ENCODE measurements around the gene KLK15. TPM values are rescaled to one million over a fixed set of nuclear protein-coding genes. Genes with fewer than 3 reads are reported as not detected.

Gene KLK15
- total and polyA plus RNA-seq, 2 of the 8 experiments (the other 6 are each of a cell fraction or from before 2014, with no cell fraction given): not detected

DNA sequence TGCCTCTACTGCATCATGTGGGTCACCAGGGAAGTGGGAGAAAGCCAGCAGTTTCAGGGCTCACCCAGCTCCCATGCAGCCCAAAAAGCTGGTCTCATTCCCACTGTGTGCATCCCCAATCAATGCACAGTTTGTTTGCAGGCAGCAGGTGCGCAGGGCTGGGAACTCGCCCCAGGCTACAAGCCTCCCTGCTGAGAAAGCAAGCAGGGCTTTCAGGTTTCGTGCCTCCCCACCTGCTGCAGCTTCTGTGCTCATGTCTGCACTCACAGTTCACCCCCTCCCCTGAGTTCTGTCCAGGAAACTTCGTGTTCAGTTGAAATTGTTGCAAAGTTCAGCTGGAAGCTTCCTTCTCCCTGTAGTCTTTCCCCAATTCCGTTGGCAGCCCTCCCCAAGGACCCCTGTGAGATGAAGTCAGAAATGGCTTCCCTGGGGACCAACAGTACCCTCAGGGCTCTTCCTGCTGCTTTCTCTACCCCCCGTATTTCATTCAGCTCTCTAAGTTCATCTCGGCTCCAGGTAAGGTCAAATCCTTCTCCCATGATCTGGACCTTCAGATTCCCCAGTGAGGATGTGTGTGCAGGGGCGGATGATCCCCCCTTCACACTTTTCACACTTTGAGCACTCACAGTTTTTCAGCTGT is 11.0 kb upstream of the KLK15 start:
- Histone ChIP-seq H4K91ac (replicated peaks; ENCODE audit: insufficient read length, low read length) (no peak overlapping the region), H3K36me3 (ENCODE audit: control insufficient read depth in 2 of 4, insufficient read depth in 4 of 4, low read length in 3 of 4) (no peaks in the 10 kb centered on the region), H3K9ac (replicated peaks in 1 of 4; ENCODE audit: extremely low read depth in 1 of 4, low read depth in 3 of 4, low read length in 3 of 4) (no peak overlapping the region), H3K27ac (ENCODE audit: low read depth, low read length) (no peak overlapping the region), H3K56ac (replicated peaks; ENCODE audit: insufficient read length, low read depth, low read length) (no peak overlapping the region), H3K23ac (ENCODE audit: insufficient read length) (no peak overlapping the region), H2AK5ac (ENCODE audit: low read depth, low read length) (no peak overlapping the region), H2BK5ac (ENCODE audit: low read depth, low read length) (no peak overlapping the region), H3K18ac (ENCODE audit: extremely low read depth, low read length) (no peak overlapping the region), H3K4ac (replicated peaks; ENCODE audit: insufficient read length, low read depth, low read length) (no peak overlapping the region), H4K20me1 (replicated peaks in 1 of 2; ENCODE audit: control insufficient read depth in 1 of 2, insufficient read depth in 2 of 2, low read length in 2 of 2) (no peaks in the 10 kb centered on the region), H2AFZ (ENCODE audit: low read length) (no peak overlapping the region), H4K5ac (ENCODE audit: insufficient read length, low read depth, low read length) (no peak overlapping the region), H3K79me1 (ENCODE audit: low read depth, low read length) (no peaks in the 10 kb centered on the region), H3K27me3 (replicated peaks in 1 of 4; ENCODE audit: control insufficient read depth in 3 of 4, extremely low read depth in 1 of 4, insufficient read depth in 3 of 4, low read length in 3 of 4) (no peaks in the 10 kb centered on the region; a peak in 1 of 7 replicates), H2BK15ac (ENCODE audit: low read length) (no peak overlapping the region), H2BK120ac (replicated peaks; ENCODE audit: low read depth, low read length) (no peak overlapping the region), H3K4me2 (ENCODE audit: insufficient read depth in 1 of 2, low read depth in 2 of 2, low read length in 2 of 2) (no peak overlapping the region), H3K9me3 (ENCODE audit: insufficient read depth in 2 of 2, low read depth in 1 of 2, low read length in 1 of 2) (0 out of 4 replicates have a peak, but pooled peaks cover 0 to 4% of the 10 kb centered on the region in 2 experiments), H3K4me1 (replicated peaks in 1 of 4; ENCODE audit: control insufficient read depth in 3 of 4, insufficient read depth in 4 of 4, low read length in 3 of 4) (no peaks in the 10 kb centered on the region), H3K14ac (ENCODE audit: insufficient read length) (no peak overlapping the region), H2BK12ac (ENCODE audit: low read depth, low read length) (no peak overlapping the region), H3K79me2 (ENCODE audit: control insufficient read depth in 1 of 2, insufficient read depth in 2 of 2, low read length in 2 of 2) (no peaks in the 10 kb centered on the region), H2BK20ac (ENCODE audit: low read length) (no peak overlapping the region), H3K4me3 (ENCODE audit: extremely low read depth in 1 of 4, insufficient read depth in 2 of 4, low read depth in 3 of 4, low read length in 4 of 4) (no peak overlapping the region), H3K23me2 (ENCODE audit: low read depth, low read length) (no peaks in the 10 kb centered on the region), H4K8ac (ENCODE audit: extremely low read depth, insufficient read depth, low read length) (no peak overlapping the region)
- 81% methylated on average over 7 of the region's 8 CpGs; no CpG with 5 or more reads in 1 of the 2 experiments for WGBS, 2 experiments (ENCODE audit: extremely low coverage in 1 of 2, insufficient coverage in 1 of 2, insufficient read length in 1 of 2, insufficient replicate concordance in 2 of 2, low coverage in 1 of 2, low lambda C conversion rate in 2 of 2, missing lambda C conversion rate in 1 of 2)
- no peak for DNase-seq (ENCODE audit: low read depth in 1 of 2, low spot score in 2 of 2)
- TF ChIP-seq CBX8 (IDR thresholded peaks at IDR 0.05; ENCODE audit: borderline replicate concordance, low read depth, low read length): no peak
- no peak for TF ChIP-seq SAP30 (IDR thresholded peaks at IDR 0.05; ENCODE audit: insufficient read depth, insufficient replicate concordance, low read length)
- CTCF ChIA-PET (ENCODE audit: partially characterized antibody): interaction anchor here (1.6 to 2.1 kb wide), 3 partner anchors 11 to 30 kb away, joined by 3 to 7 read pairs (median 5); partner anchors contain the start of gene KLK15
- no peak for FAIRE-seq
- POLR2A ChIA-PET (ENCODE audit: partially characterized antibody): no interaction called here

Measured in H1 (cell line).